WTC11 (cell line): ENCODE measurements around the gene ZCCHC24.

Source experiments
- CBFB ChIP-seq: sonication (generic); formaldehyde crosslinking; IDR thresholded peaks from 2 replicates; pipeline ENCODE4 v1.8.1; 2022; ENCODE audit warnings: mild to moderate bottlenecking, low read depth, missing genetic modification reagents
- CREB1 ChIP-seq: sonication (generic); formaldehyde crosslinking; IDR thresholded peaks from 2 replicates; pipeline ENCODE4 v1.8.0; 2023; ENCODE audit warnings: mild to moderate bottlenecking, missing genetic modification reagents
- CTCF ChIP-seq: fragments of 200-600 bp; IDR thresholded peaks from 2 replicates; pipeline ENCODE4 v1.8.0; 2022; ENCODE audit warnings: antibody characterized with exemption
- ETV6 ChIP-seq: sonication (generic); formaldehyde crosslinking; IDR thresholded peaks from 2 replicates; pipeline ENCODE4 v1.8.1; 2022; ENCODE audit warnings: mild to moderate bottlenecking, missing genetic modification reagents
- FOXP1 ChIP-seq: sonication (generic); formaldehyde crosslinking; IDR thresholded peaks from 2 replicates; pipeline ENCODE4 v1.8.0; 2022; ENCODE audit warnings: missing genetic modification reagents, mild to moderate bottlenecking, moderate library complexity, borderline replicate concordance
- MYBL2 ChIP-seq: sonication (generic); formaldehyde crosslinking; IDR thresholded peaks from 2 replicates; pipeline ENCODE4 v1.8.1; 2023; ENCODE audit warnings: mild to moderate bottlenecking, moderate library complexity, missing genetic modification reagents
- PREB ChIP-seq: sonication (generic); formaldehyde crosslinking; IDR thresholded peaks from 2 replicates; pipeline ENCODE4 v1.8.1; 2022; ENCODE audit warnings: mild to moderate bottlenecking, missing genetic modification reagents, moderate library complexity, borderline replicate concordance
- RORB ChIP-seq: fragments of 250-450 bp; sonication (Bioruptor Pico); IDR thresholded peaks from 2 replicates; pipeline ENCODE4 v1.9.0; 2021; ENCODE audit warnings: mild to moderate bottlenecking
- SP1 ChIP-seq: sonication (generic); formaldehyde crosslinking; conservative IDR thresholded peaks from 2 replicates; pipeline ENCODE4 v1.8.1; 2022; ENCODE audit warnings: missing genetic modification reagents
- TEAD4 ChIP-seq: sonication (generic); formaldehyde crosslinking; IDR thresholded peaks from 2 replicates; pipeline ENCODE4 v1.8.0; 2022; ENCODE audit warnings: mild to moderate bottlenecking, missing genetic modification reagents
- USF1 ChIP-seq: sonication (generic); formaldehyde crosslinking; IDR thresholded peaks from 2 replicates; pipeline ENCODE4 v1.8.0; 2022; ENCODE audit warnings: mild to moderate bottlenecking, missing genetic modification reagents
- ZNF317 ChIP-seq: sonication (generic); formaldehyde crosslinking; IDR thresholded peaks from 2 replicates; pipeline ENCODE4 v1.8.1; 2023; ENCODE audit warnings: low read depth, mild to moderate bottlenecking, moderate library complexity, missing genetic modification reagents, borderline replicate concordance
- TF ChIP-seq, protein P1 (sequence below): sonication (generic); formaldehyde crosslinking; IDR thresholded peaks from 2 replicates; pipeline ENCODE4 v1.8.0; 2023; ENCODE audit warnings: missing genetic modification reagents, mild to moderate bottlenecking, borderline replicate concordance
- TF ChIP-seq, protein P2 (sequence below): fragments of 250-450 bp; sonication (Bioruptor Pico); IDR thresholded peaks from 2 replicates; pipeline ENCODE4 v1.8.0; 2021; ENCODE audit warnings: mild to moderate bottlenecking

GRCh38 chr10:79386637-79387465 lies 58.6 kb downstream of the ZCCHC24 start:
- TF ChIP-seq CTCF (no peak), USF1 (CRISPR knock-in tag) (no peak), MYBL2 (CRISPR knock-in tag) (no peak), CREB1 (CRISPR knock-in tag) (no peak), ETV6 (CRISPR knock-in tag) (no peak), TEAD4 (CRISPR knock-in tag) (no peak), FOXP1 (CRISPR knock-in tag) (no peak), RORB (no peak), SP1 (CRISPR knock-in tag) (no peak), ZNF317 (CRISPR knock-in tag) (no peak), CBFB (CRISPR knock-in tag) (no peak), PREB (no peak)
- TF ChIP-seq, protein P1, sequence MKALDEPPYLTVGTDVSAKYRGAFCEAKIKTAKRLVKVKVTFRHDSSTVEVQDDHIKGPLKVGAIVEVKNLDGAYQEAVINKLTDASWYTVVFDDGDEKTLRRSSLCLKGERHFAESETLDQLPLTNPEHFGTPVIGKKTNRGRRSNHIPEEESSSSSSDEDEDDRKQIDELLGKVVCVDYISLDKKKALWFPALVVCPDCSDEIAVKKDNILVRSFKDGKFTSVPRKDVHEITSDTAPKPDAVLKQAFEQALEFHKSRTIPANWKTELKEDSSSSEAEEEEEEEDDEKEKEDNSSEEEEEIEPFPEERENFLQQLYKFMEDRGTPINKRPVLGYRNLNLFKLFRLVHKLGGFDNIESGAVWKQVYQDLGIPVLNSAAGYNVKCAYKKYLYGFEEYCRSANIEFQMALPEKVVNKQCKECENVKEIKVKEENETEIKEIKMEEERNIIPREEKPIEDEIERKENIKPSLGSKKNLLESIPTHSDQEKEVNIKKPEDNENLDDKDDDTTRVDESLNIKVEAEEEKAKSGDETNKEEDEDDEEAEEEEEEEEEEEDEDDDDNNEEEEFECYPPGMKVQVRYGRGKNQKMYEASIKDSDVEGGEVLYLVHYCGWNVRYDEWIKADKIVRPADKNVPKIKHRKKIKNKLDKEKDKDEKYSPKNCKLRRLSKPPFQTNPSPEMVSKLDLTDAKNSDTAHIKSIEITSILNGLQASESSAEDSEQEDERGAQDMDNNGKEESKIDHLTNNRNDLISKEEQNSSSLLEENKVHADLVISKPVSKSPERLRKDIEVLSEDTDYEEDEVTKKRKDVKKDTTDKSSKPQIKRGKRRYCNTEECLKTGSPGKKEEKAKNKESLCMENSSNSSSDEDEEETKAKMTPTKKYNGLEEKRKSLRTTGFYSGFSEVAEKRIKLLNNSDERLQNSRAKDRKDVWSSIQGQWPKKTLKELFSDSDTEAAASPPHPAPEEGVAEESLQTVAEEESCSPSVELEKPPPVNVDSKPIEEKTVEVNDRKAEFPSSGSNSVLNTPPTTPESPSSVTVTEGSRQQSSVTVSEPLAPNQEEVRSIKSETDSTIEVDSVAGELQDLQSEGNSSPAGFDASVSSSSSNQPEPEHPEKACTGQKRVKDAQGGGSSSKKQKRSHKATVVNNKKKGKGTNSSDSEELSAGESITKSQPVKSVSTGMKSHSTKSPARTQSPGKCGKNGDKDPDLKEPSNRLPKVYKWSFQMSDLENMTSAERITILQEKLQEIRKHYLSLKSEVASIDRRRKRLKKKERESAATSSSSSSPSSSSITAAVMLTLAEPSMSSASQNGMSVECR (CRISPR knock-in tag): no peak
- TF ChIP-seq, protein P2, sequence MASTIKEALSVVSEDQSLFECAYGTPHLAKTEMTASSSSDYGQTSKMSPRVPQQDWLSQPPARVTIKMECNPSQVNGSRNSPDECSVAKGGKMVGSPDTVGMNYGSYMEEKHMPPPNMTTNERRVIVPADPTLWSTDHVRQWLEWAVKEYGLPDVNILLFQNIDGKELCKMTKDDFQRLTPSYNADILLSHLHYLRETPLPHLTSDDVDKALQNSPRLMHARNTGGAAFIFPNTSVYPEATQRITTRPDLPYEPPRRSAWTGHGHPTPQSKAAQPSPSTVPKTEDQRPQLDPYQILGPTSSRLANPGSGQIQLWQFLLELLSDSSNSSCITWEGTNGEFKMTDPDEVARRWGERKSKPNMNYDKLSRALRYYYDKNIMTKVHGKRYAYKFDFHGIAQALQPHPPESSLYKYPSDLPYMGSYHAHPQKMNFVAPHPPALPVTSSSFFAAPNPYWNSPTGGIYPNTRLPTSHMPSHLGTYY (CRISPR knock-in tag): no peak
